B cell (primary cell): ENCODE measurements around the gene A2ML1.

Source experiments
- CTCF ChIP-seq: fragments of 200-600 bp; IDR thresholded peaks from one replicate; pipeline ENCODE4 v1.8.0; 2022; ENCODE audit warnings: antibody characterized with exemption, mild to moderate bottlenecking
- EZH2 ChIP-seq: IDR thresholded peaks from 2 replicates; pipeline ENCODE4 v1.6.1; 2012; ENCODE audit warnings: borderline replicate concordance, low read depth, mild to moderate bottlenecking, moderate library complexity, low read length; ENCODE audit not compliant: insufficient read depth, poor library complexity, severe bottlenecking

- no peak for TF ChIP-seq CTCF
- TF ChIP-seq EZH2 = no peak
Measured at GRCh38 chr12:8816448-8817050, 5.9 kb upstream of the A2ML1 start.
